ENCODE data around the gene RAD9A. TPM values are rescaled to one million over a fixed set of nuclear protein-coding genes. Genes with fewer than 3 reads are reported as not detected.

Gene RAD9A
- total and polyA plus RNA-seq, 9 of the 15 experiments (the other 6 are each of a cell fraction or from before 2014, with no cell fraction given): 1.4 to 41.2 (median 16.1) TPM

- TF ChIP-seq TSHZ1 (CRISPR knock-in tag; IDR thresholded peaks at IDR 0.05) (no peak), PTRF (tag; IDR thresholded peaks at IDR 0.05) (no peak), ZNF217 (CRISPR knock-in tag; IDR thresholded peaks at IDR 0.05) (no peak), STAG1 (CRISPR knock-in tag; IDR thresholded peaks at IDR 0.05; ENCODE audit: borderline replicate concordance) (no peak)
- TF ChIP-seq, protein P1, sequence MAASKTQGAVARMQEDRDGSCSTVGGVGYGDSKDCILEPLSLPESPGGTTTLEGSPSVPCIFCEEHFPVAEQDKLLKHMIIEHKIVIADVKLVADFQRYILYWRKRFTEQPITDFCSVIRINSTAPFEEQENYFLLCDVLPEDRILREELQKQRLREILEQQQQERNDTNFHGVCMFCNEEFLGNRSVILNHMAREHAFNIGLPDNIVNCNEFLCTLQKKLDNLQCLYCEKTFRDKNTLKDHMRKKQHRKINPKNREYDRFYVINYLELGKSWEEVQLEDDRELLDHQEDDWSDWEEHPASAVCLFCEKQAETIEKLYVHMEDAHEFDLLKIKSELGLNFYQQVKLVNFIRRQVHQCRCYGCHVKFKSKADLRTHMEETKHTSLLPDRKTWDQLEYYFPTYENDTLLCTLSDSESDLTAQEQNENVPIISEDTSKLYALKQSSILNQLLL (CRISPR knock-in tag; IDR thresholded peaks at IDR 0.05; ENCODE audit: borderline replicate concordance): no peak
These were observed 42.3 kb upstream of the RAD9A start (continued) for GRCh38 chr11:67349457-67349856.
